ENCODE data around the gene TMUB1.
A peak's percentile ranks its signal among the peaks of the same experiment; 100 is the strongest.

The TMUB1 gene

DNA sequence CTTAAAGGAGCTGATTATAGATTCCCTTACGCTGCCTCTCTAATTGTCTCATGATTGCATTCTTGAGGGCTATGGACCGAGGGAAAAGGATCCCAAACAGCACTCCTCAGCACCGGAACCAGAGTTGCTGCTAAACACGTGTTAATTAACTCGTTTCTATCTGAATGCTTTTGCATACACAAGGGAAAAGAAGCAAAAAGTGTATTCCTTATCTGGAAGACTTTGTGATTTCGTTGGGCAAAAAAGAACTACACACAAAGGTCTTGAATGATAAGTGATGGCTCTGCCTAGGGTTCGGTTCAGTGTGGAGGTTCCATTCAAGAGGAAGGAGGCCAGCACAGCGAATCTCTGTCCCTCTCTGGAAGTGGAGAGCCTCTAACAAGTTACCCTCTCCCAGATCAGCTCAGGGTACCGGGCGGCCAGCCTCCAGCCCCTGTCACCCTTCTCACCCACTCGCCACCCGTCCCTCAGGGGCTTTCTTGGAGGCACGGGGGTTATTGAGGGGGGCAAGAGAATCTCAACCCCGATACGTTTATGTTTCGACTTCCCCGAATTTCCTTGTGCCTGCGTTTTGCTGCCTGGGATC lies 24.4 kb downstream of the TMUB1 start:
- no peaks in the 10 kb centered on the region for H3K9me3 ChIP-seq (ENCODE audit: insufficient read depth, low read length, severe bottlenecking)
- peak overlapping the region; percentile 68 for H3K9ac ChIP-seq (ENCODE audit: low read depth, low read length)
- peaks cover 55% of the 10 kb centered on the region for H3K4me1 ChIP-seq (ENCODE audit: insufficient read depth, low read length)
- H3K79me2 ChIP-seq (ENCODE audit: insufficient read depth, low read length): peaks cover 39% of the 10 kb centered on the region
- peak overlapping the region; percentile 96 for H3K4me2 ChIP-seq (ENCODE audit: insufficient read depth, low read length)
- no peaks in the 10 kb centered on the region for H3K27me3 ChIP-seq (ENCODE audit: insufficient read depth, low read length, poor library complexity)
- H4K20me1 ChIP-seq (ENCODE audit: insufficient read depth, low read length): peaks cover 27% of the 10 kb centered on the region
- TF ChIP-seq EZH2 (IDR thresholded peaks at IDR 0.05; ENCODE audit: borderline replicate concordance, low read depth, low read length, severe bottlenecking): no peak
- TF ChIP-seq, protein P1, sequence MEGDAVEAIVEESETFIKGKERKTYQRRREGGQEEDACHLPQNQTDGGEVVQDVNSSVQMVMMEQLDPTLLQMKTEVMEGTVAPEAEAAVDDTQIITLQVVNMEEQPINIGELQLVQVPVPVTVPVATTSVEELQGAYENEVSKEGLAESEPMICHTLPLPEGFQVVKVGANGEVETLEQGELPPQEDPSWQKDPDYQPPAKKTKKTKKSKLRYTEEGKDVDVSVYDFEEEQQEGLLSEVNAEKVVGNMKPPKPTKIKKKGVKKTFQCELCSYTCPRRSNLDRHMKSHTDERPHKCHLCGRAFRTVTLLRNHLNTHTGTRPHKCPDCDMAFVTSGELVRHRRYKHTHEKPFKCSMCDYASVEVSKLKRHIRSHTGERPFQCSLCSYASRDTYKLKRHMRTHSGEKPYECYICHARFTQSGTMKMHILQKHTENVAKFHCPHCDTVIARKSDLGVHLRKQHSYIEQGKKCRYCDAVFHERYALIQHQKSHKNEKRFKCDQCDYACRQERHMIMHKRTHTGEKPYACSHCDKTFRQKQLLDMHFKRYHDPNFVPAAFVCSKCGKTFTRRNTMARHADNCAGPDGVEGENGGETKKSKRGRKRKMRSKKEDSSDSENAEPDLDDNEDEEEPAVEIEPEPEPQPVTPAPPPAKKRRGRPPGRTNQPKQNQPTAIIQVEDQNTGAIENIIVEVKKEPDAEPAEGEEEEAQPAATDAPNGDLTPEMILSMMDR (IDR thresholded peaks at IDR 0.05; ENCODE audit: borderline replicate concordance, extremely low read depth, low read length, poor library complexity, severe bottlenecking): no peak
- ATAC-seq (ENCODE audit: insufficient read depth, low read depth) (no peak), DNase-seq (no peak)
- H2AFZ ChIP-seq (ENCODE audit: low read depth, low read length): peak overlapping the region; percentile 92
- H3K4me3 ChIP-seq (ENCODE audit: low read depth in 1 of 2, low read length in 2 of 2): peak overlapping the region; percentile 84 to 85
- peak overlapping the region; percentile 92 for H3K27ac ChIP-seq (ENCODE audit: low read length)
- H3K36me3 ChIP-seq (ENCODE audit: insufficient read depth, low read length): peaks cover 20% of the 10 kb centered on the region

DNA sequence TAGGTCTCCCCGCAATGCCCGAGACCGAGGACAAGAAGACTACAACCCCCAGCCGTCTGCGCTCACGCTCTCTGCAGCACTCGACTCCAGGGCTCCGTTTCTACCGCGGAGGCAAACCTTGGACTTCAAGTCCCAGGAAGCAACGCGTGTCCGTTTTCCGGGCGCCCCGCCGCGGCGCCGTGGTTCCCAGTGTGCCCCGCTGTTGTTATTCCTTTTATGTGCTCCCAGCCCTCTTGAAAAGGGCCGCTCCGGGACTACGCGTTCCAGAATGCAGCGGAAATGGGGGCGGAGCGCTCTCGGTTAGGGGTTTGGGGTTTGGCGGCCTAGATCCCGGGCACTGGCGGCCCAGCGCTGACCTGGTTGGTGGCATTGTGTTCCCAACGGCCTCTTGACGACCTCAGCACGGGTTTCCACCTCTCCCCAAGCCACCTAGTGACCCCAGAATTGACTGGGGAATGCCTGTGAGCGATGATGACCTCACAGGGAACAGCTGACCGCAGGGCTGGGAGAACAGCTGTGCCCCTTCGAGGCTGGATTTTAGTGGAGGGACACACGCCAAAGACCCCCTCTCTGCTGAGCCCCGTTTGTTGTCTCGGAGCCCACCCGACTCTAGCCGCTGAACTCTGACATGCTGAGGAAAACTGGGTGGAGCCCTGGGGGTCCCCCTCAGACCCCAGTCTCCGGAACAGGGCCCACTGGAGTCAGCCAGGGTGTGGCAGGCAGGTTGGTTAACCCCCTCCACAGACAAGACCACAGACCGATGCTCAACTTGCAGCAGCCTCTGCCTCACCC lies 25.1 kb downstream of the TMUB1 start:
- H3K79me2 ChIP-seq (ENCODE audit: insufficient read depth, low read length): peaks cover 37% of the 10 kb centered on the region

DNA sequence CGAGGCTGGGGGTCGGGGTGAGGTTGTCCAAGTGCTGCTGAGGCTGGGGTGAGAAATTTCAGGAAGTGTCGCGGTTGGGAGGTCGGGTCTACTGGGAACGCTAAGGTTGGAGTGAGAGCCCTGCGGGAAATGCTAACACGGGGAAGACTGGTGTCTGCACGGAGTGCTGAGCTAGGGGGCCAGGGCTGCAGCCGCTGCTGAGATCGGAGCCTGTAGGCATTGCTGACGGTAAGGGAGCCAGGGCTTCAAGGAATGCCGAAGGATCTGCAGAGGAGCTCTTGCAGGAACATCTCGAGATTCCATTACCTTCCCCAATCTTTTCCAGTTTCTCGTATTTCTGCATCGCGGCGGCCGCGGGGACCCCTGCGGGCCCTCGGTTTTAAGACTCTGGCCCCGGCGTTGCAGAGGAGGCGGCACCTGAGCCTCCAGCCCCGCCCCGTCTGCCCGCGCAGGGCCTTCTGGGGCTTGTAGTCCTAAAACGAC lies 25.7 kb downstream of the TMUB1 start, which contains the start of gene CDK5:
TSS of gene CDK5 (minus strand) at position 392 of the 483 bp plus-strand sequence. CDS start at position 343, 49 bp downstream.
- Histone ChIP-seq H3K4me2 (ENCODE audit: insufficient read depth, low read length) (peak within 1 kb of the TSS; percentile 96), H3K79me2 (ENCODE audit: insufficient read depth, low read length) (peaks cover 36% of the 10 kb centered on the region), H3K9me3 (ENCODE audit: insufficient read depth, low read length, severe bottlenecking) (no peaks in the 10 kb centered on the region), H3K27ac (ENCODE audit: low read length) (peak within 1 kb of the TSS; percentile 92), H2AFZ (ENCODE audit: low read depth, low read length) (peak within 1 kb of the TSS; percentile 92), H3K27me3 (ENCODE audit: insufficient read depth, low read length, poor library complexity) (no peaks in the 10 kb centered on the region), H3K4me1 (ENCODE audit: insufficient read depth, low read length) (peaks cover 53% of the 10 kb centered on the region), H3K9ac (ENCODE audit: low read depth, low read length) (peak within 1 kb of the TSS; percentile 68), H3K36me3 (ENCODE audit: insufficient read depth, low read length) (peaks cover 16% of the 10 kb centered on the region), H3K4me3 (ENCODE audit: low read depth in 1 of 2, low read length in 2 of 2) (peak within 1 kb of the TSS; percentile 84 to 85), H4K20me1 (ENCODE audit: insufficient read depth, low read length) (peaks cover 29% of the 10 kb centered on the region)
- DNase-seq (no peak), ATAC-seq (ENCODE audit: insufficient read depth, low read depth) (peak; percentile 20)
- TF ChIP-seq, protein P1 (IDR thresholded peaks at IDR 0.05; ENCODE audit: borderline replicate concordance, extremely low read depth, low read length, poor library complexity, severe bottlenecking): no peak
- no peak for TF ChIP-seq EZH2 (IDR thresholded peaks at IDR 0.05; ENCODE audit: borderline replicate concordance, low read depth, low read length, severe bottlenecking)

More for the DNA sequence above, 25.1 kb downstream of the TMUB1 start:
- no peak for TF ChIP-seq EZH2 (IDR thresholded peaks at IDR 0.05; ENCODE audit: borderline replicate concordance, low read depth, low read length, severe bottlenecking)
- TF ChIP-seq, protein P1 (IDR thresholded peaks at IDR 0.05; ENCODE audit: borderline replicate concordance, extremely low read depth, low read length, poor library complexity, severe bottlenecking): no peak
- peaks cover 55% of the 10 kb centered on the region for H3K4me1 ChIP-seq (ENCODE audit: insufficient read depth, low read length)
- H3K36me3 ChIP-seq (ENCODE audit: insufficient read depth, low read length): peaks cover 15% of the 10 kb centered on the region
- no peaks in the 10 kb centered on the region for H3K27me3 ChIP-seq (ENCODE audit: insufficient read depth, low read length, poor library complexity)
- peak overlapping the region; percentile 96 for H3K4me2 ChIP-seq (ENCODE audit: insufficient read depth, low read length)
- H3K27ac ChIP-seq (ENCODE audit: low read length): peak overlapping the region; percentile 92
- peak overlapping the region; percentile 84 to 85 for H3K4me3 ChIP-seq (ENCODE audit: low read depth in 1 of 2, low read length in 2 of 2)
- H2AFZ ChIP-seq (ENCODE audit: low read depth, low read length): peak overlapping the region; percentile 92
- peak overlapping the region; percentile 68 for H3K9ac ChIP-seq (ENCODE audit: low read depth, low read length)
- peak; percentile 99 for DNase-seq
- H3K9me3 ChIP-seq (ENCODE audit: insufficient read depth, low read length, severe bottlenecking): no peaks in the 10 kb centered on the region
- H4K20me1 ChIP-seq (ENCODE audit: insufficient read depth, low read length): peaks cover 27% of the 10 kb centered on the region
- peak; percentile 90 for ATAC-seq (ENCODE audit: insufficient read depth, low read depth)

Measured in DND-41 (cell line).